HG03565 (cell line): ENCODE results near the gene PPM1L.

Experiments
- ATAC-seq: cut with Tn5 transposase; IDR thresholded peaks from one replicate; pipeline ENCODE4 v1.9.1; 2021; ENCODE audit warnings: mild to moderate bottlenecking, moderate library complexity; ENCODE audit not compliant: unreplicated experiment

Gene PPM1L

DNA sequence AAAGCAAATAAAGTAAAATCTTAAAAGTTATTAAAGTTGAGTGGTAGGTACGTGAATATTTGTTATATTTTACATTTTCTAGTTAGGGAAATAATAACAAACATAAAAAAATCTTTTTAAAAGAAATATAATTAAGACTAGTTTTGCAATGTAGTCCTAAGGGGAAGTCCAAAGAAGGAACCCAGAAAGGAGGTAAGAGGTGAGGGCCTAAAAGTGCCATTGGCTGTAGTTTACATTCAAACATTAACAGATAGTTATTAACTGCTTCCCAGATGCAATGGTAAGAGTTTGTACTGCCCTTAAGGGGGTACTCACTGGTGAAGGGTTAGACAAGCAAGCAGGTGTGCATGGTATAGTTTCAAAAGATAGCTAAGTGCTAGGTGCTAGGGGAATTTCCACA, 269.9 kb downstream of the PPM1L start:
- ATAC-seq: no peak

DNA sequence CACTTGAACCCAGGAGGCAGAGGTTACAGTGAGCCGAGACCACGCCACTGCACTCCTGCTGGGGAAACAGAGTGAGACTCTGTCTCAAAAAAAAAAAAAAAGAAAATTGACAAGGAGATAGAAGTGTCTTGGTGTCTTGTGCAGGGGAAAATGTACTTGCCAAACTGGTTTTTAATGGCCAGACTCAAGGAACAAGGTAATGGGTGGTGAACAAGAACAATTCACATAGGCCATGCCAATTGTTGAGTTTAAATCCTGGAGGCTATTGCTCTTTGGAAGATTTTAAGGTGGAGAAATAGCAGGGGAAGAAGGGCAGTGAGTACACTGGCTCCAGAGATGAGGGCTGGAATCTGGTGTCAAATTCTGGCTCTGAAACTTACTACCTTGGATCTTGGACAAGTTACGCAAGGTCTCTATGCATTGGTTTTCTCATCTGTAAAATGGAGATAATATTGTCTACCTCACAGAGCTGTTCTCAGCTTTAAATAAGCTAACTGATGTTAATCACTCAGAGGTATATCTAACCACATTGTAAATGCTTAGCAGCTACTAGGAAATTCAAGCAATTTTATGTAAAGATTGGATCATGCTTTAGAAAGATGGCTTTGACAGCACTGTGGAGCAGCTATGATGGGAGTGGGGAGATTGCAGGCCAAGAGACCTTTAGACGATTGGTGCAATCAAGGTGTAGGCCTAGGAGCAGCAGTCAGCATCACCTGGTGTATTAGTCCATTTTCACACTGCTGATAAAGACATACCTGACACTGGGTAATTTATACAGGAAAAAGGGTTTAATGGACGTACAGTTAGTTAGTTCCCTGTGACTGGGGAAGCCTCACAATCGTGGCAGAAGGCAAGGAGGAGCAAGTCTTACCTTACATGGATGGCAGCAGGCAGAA, 270.8 kb downstream of the PPM1L start:
- no peak for ATAC-seq

DNA sequence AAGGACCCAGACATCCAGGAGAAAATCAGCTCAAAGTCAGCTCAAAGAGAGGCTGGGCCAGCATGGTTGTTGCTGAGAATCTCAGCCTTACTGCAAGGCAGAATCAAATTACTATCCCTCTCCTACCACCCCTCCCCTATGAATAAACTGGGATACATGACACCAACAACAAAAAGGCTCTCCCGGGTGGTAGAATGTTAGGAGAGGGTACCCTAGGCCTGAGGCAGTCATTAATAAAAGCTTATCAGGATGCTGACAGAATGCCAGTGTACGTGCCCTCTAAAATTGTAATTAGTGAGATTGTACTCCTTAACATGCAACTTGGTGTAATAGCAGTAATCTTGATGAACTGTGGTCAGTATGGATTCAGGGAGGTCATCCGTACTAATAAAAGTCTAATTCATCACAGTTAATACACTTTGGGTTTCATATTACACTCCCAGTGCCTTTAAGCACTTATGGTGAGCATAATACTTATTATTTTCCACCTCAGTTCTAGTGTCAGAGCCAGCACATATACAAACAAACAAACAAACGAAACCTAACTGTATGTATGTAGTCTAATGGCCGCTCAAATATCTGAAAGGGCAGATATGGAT, 272.6 kb downstream of the PPM1L start:
- ATAC-seq: no peak

DNA sequence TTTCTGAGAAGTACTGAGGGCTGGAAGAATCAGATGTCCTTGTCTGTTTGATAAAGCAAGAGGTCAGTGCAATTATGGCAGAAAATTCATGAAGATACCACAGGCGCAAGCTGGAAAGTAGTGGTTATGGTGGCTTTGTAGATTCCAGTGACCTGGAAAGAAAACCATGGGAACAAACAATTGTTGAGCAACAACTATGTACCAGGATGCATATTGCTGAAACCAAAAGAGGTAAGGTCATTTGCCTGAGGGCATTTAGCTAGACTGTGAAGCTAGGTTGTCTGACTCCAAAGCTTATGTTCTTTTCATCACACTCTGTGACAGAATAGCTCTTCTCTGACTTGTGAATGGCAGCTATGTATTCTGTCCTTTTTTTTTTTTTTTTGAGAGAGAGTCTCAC, 275.1 kb downstream of the PPM1L start:
- no peak for ATAC-seq

DNA sequence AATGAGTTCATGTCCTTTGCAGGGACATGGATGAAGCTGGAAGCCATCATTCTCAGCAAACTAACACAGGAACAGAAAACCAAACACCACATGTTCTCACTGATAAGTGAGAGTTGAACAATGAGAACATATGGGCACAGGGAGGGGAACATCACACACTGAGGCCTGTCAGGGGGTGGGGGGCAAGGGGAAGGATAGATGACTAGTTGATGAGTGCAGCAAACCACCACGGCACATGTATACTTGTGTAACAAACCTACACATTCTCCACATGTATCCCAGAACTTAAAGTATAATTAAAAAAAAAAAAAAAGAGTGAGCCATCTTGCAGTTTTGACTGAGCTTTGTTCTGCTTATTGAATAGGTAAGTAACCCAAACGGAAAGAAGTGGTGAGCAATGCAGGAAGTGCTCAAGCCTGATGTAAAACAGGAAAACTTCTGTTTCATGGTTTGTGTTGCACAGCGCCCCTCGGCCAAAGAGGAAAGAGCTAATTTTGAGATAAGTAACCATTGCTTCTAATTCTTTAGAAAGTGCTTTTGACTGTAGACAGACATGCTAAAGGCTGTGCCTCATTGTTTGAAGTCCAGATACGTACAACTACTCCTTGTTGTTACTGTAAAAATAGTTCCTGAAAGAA, 279.0 kb downstream of the PPM1L start:
- ATAC-seq: peak; percentile 88

DNA sequence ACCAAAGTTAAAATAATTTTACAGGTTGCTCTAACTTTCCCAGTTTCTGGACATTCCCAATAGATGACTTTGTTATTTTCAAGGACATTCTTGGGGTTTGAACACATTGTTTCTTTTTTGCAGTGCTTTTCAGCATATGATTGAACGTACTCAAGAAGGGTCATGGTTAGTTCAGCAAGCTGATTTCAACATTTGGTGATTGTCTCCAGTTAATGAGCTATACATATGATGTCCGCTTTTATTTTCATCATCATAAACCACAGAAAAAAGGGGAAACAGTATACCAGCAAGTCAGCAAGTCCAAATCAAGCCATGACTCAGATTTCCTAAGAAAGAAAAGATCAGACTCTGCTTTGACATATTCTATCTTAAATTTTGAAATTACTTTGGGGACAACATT, 279.7 kb downstream of the PPM1L start:
- ATAC-seq: no peak

DNA sequence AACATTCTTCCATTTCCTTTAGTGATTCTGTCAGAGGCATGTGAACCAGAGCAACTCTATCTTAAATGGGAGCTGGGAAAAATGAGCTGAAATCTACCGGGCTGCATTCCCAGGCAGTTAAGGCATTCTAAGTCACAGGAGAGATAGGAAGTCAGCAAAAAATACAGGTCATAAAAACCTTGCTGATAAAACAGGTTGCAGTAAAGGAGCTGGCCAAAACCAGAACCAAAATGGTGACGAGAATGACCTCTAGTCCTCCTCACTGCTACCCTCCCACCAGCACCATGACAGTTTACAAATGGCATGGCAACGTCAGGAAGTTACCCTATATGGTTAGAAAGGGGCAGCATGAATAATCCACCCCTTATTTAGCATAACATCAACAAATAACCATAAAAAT, 282.7 kb downstream of the PPM1L start:
- no peak for ATAC-seq

DNA sequence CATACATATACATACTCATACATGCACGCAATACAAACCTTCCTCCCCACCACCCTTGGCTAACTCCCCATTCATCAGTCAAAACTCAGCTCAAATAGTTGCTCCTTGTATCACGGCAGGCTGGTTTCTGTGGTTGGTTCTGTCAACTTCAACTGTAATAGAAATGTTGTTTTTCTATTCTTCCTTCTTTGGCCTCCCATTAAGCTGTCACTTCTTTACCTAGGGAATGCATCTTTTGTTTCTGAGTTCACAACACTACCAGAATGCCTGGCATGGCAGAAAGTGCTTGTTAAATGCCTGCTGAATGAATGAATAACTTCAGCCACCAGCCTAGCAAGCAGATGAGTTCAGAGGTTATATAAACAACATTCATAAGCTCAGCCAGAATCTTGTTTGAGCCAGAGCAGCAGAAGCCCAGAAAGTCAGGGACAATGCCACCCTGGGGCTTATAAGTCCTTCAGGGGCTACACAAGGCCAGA, 286.0 kb downstream of the PPM1L start:
- ATAC-seq: peak; percentile 62

DNA sequence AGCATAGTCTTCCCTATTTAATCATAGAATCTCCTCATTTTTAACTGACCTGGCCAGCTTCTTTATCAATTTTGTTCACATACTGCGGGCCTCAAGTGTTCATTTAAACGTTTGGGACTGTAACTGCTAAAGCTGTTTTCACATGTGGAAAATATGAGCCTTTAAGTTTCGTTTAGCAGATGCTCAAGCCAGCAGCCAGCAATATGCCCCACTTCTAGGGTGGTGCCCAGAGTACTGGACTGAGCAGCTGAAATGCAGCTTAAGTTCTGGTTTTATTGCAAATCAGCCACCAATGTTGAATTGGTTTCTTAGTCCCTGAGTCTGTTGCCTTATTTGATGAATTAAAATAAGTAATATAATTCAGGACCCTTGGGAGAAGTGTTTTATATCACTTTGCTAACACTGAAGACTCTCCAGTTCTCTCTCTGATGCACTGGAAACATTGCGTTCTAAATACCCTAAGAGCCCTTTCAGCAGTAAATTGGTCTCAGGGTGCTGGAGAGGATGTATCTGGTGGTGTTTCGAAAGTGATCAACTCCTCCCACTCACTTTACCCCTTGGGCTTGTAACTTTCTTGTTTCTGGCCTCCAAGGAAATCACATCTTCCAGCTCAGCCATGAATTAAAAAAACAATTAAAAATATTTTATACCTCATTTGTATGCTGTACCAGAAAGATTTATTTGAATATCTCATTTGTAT, 287.5 kb downstream of the PPM1L start:
- ATAC-seq: peak; percentile 89

DNA sequence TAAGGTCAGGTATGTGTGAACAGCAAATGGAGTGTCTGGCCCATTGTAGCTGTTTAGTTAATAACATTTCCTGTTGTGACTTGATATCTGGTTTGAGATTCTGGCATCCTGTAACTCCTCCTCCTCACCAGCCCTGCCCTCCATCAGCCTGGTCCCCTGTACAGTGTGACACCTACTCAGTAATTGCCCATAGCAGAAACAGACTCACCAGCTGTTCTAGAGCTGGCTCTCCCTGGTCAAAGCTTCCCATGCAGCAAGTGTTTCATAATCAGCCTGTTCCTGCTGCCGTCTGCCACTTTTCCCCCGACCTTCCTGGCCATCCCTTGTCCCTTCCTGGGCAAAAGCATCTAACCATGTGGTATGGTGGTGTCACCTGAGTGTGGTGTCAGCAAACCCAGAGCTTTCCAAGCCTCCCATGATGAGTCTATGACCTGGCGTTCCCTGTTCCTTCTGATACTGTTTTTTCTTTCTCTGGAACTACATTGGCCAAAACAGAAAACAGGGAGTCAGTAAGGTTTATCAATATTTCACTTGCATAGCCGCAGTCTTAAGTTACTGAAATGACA, 293.7 kb downstream of the PPM1L start:
- no peak for ATAC-seq

DNA sequence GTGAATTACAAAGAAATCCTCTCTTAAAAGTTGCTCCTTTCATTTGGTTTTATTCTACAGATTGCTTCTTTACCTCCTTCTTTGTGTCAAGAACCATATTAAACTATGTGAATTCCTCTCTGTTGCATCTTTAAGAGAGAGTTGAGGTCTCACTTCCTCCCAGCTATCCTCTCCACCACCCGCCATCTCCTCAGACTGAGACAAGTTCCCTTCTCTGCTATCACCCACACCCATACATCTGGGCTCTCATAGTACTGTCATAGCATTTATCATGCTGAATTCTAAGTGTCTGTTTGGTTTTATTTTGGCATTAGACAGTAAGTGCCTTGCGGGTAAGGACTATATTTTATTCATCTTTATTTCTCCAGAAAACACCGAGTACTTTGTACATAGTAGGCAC, 294.9 kb downstream of the PPM1L start:
- peak; percentile 65 for ATAC-seq

DNA sequence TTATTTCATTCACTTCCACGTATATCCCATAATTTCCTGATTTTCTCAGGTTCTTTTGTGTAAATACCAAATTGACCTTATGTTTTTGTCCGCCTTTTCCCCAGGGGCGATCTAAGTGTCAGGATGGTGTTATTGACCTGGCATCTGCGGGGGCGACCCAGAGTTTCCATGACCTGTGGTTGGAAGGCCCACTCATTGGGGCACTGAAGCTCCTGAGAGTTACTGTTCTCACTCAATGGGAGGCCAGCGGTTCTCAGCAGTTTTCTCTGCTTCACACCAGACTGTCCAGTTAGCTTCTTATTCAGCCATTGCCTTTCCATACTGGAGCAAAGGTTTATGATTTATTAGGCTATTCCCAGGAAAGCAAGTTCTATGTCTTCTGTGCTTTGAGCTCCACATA, 295.8 kb downstream of the PPM1L start:
- ATAC-seq: no peak

DNA sequence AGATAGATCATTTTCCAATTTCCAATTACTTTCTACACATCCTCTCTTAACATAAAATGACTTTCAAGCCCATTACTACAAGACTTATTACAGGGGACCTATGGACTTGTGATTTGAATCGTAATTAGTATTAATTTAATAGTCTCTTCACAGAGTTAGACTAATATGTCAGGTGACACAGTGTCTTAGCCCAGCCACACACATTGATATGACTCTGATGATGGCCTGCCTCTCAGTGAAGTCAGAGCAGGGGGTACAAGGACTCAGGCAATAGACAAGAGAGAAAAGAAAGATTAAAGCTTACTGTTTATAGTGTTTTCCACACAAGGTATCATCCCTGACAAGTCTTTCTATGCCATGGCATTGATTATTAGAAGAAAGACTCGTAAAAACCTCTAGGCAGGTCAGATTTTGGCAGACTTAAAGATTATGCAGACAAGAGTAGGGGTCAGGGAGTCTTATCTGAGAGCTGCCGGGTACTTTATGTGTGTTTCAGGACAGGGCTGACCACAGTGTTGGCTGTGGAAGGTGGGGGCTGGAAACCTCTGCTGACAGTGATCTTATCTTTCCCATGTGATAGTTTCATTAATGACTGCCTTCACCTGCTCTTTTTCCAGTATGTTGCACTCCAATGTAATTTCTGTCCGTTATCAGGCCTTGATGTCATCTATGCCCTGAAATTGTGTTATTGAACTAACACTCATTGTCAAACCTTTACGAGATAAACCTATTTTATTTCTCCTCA, 299.0 kb downstream of the PPM1L start:
- ATAC-seq: no peak

DNA sequence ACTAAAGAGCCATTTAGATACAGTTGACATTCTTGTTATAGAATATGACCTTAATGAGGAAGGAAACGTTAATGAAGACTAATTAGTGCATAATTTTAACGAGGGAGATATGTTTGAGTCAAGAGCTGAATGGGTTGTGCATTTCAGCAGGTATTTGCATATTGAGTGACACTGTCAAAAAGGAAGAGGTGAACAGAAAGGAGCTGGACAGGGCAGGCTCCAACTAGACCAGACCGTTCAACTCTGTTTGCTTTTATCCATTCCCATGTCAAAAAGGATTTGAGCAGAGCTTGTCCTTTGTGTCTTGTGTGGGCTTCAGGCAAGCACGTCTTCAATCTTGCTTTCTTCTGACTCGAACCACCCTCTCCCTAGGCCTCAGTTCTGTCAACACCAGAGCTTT, 308.4 kb downstream of the PPM1L start:
- ATAC-seq: no peak

DNA sequence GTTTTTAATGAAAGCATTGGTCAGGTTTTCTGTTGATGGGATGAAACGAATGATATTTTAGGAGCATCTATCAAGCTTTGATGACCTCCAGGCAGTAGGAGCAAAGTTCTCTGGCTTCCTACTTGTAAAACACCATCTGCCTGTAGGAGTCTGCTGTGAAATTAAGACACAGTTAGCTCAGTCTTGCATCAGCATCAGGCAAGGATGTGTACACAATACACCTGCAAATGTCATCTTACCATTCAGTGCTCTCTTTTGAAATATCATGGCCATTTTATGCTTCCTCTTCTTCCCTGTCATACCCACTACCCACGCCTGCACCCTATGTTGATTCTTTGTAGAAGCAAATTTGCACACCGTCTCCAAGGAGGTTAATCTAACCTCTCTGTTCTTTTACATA, 310.9 kb downstream of the PPM1L start:
- no peak for ATAC-seq

DNA sequence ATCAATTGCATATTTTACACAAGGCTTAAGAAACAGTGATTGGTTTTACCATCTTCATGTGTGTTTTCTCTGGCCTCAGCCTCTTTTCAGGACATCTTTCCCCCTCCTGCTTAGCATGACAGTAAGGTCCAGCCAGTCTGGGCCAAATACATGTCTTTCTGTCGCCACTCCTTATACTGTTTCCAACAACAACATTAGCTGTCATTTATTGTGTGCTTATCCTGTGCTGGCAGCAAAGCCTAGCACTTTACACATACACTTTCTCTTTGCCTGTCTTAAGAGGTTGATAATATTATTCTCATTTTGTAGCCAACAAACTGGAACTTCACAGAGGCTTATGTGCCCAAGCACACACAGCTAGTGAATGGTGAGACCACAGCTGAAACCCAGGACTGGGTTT, 311.3 kb downstream of the PPM1L start:
- ATAC-seq: no peak

DNA sequence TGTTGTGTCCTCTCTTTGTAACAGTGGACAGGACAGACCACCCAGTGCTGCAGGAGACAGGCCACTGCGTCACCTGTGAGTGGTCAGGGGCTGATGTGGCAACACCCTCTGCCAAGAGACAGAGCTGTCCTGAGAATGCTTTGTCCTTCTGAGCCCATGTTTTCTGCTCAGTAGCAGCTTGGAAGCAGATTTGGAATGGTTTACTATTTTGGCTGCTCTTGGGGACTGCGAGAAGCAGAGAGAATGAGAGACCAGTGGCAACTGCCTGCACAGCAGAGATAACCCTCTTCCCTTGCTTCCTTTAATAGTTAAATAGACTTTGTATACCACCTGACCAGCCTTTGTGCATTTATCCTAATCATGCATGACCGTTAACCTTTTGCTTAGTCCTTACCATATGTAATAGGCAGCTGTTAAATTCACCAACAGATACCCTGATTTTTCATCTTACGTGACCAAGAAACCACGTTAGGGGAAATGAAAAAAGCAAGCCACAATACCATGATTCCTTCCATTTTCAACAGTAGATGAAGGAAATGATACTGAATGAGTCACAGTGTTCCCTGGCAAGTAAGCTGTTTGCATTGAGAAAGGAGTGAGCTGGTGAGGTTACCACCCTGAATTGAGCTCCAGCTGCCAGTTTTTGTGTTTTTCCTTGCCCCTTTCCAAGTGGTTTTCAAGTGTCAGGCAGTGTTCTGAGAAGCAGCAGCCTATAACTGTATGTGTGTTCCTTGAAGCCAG, 313.6 kb downstream of the PPM1L start:
- peak; percentile 97 for ATAC-seq

DNA sequence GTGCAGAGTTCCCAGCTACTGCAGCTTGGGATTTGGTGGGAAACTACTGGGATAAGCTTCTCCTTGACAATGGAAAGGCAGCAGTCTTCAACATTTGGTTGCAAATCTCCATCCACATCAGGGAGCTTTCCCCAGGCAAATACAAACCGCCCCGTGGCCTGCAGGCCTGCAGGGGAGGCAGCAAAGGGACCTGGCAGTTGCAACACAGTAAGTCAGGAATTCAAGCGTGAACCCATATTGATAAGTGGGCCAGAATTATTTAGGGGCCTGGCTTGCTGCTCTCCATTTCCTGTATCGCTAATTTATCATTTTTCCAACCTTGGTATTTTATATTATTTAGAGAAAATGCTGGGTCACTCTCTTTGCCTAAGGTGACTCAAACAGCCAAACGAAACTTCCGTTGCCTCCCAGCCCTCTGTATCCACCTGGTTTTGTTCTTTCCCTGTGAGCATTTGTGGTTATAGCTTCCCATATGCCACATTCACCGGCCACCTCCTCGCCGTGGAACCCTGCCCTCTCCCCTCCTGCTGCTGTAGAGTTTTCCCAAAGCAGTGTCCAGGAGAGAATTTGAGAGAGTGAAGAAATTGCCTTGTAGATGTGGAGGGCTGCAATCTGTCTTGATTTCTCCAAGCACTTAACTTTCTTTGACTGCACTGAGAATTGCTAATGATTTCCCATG, 314.4 kb downstream of the PPM1L start:
- no peak for ATAC-seq
